GM23338 (cell line): ENCODE data around the gene DDX60. TPM values are rescaled to one million over a fixed set of nuclear protein-coding genes. Genes with fewer than 3 reads are reported as not detected.
A peak's percentile ranks its signal among the peaks of the same experiment; 100 is the strongest.

Experiments used
- ATAC-seq: fragments of 200-7000 bp; cut with Tn5 transposase; 3 replicates; pipeline ENCODE4 v1.9.1; 2020
- DNase-seq: peaks from one replicate; pipeline ENCODE4 v3.0.0-alpha.2; 2015; ENCODE audit warnings: low spot score
- H2AFZ ChIP-seq: fragments of 200-600 bp; sonication (generic); 2 replicates; pipeline ENCODE4 v1.8.0; 2016; ENCODE audit warnings: antibody characterized with exemption, mild to moderate bottlenecking, moderate library complexity
- H3F3A ChIP-seq: fragments of 200-600 bp; sonication (generic); replicated peaks from 2 replicates; pipeline ENCODE4 v1.8.0; 2017; ENCODE audit warnings: antibody characterized with exemption, mixed run types, low read depth
- H3K27ac ChIP-seq: fragments of 200-600 bp; sonication (generic); 2 replicates; pipeline ENCODE4 v1.6.1; 2016; ENCODE audit warnings: low read depth
- H3K27me3 ChIP-seq: fragments of 200-600 bp; sonication (generic); 2 replicates; pipeline ENCODE4 v1.8.0; 2016; ENCODE audit warnings: mild to moderate bottlenecking, mixed run types, moderate library complexity; ENCODE audit not compliant: insufficient read depth
- H3K36me3 ChIP-seq: fragments of 200-600 bp; sonication (generic); 2 replicates; pipeline ENCODE4 v1.8.0; 2016; ENCODE audit warnings: mild to moderate bottlenecking; ENCODE audit not compliant: insufficient read depth
- H3K4me1 ChIP-seq: fragments of 200-600 bp; sonication (generic); 2 replicates; pipeline ENCODE4 v1.8.0; 2016; ENCODE audit warnings: mild to moderate bottlenecking, moderate library complexity; ENCODE audit not compliant: insufficient read depth
- H3K4me2 ChIP-seq: fragments of 200-600 bp; sonication (generic); 2 replicates; pipeline ENCODE4 v1.7.1; 2017; ENCODE audit warnings: mixed run types
- H3K4me3 ChIP-seq: fragments of 200-600 bp; sonication (generic); 2 replicates; pipeline ENCODE4 v1.6.1; 2016; ENCODE audit warnings: mixed run types
- H3K79me2 ChIP-seq: fragments of 200-600 bp; sonication (generic); replicated peaks from 2 replicates; pipeline ENCODE4 v1.8.0; 2017; ENCODE audit warnings: mild to moderate bottlenecking; ENCODE audit not compliant: insufficient read depth
- H3K9me2 ChIP-seq: fragments of 200-600 bp; sonication (generic); 2 replicates; pipeline ENCODE4 v1.8.0; 2017; ENCODE audit not compliant: insufficient read depth
- H4K20me1 ChIP-seq: fragments of 200-600 bp; sonication (generic); replicated peaks from 2 replicates; pipeline ENCODE4 v1.8.0; 2017; ENCODE audit warnings: mild to moderate bottlenecking; ENCODE audit not compliant: insufficient read depth
- H3K27ac Mint-ChIP-seq: 2 replicates; pipeline ENCODE4 v1.8.0; 2020; ENCODE audit warnings: inconsistent platforms, mild to moderate bottlenecking, moderate library complexity, mixed read lengths
- H3K27me3 Mint-ChIP-seq: 3 replicates; pipeline ENCODE4 v1.8.0; 2022; ENCODE audit warnings: low read depth, mild to moderate bottlenecking, moderate library complexity, mixed read lengths, inconsistent platforms; ENCODE audit not compliant: insufficient read depth, poor library complexity
- H3K36me3 Mint-ChIP-seq: 3 replicates; pipeline ENCODE4 v1.8.0; 2021; ENCODE audit warnings: low read depth, mild to moderate bottlenecking, inconsistent platforms, moderate library complexity, mixed read lengths
- H3K4me1 Mint-ChIP-seq: 3 replicates; pipeline ENCODE4 v1.8.0; 2020; ENCODE audit warnings: mild to moderate bottlenecking, inconsistent platforms, mixed read lengths
- H3K4me3 Mint-ChIP-seq: 3 replicates; pipeline ENCODE4 v1.8.0; 2021; ENCODE audit warnings: moderate library complexity, mild to moderate bottlenecking, inconsistent platforms, mixed read lengths
- H3K9me3 Mint-ChIP-seq: 3 replicates; pipeline ENCODE4 v1.8.0; 2020; ENCODE audit warnings: moderate library complexity, mild to moderate bottlenecking, inconsistent platforms, mixed read lengths
- CREB1 ChIP-seq: fragments of 250-450 bp; sonication (Bioruptor Pico); IDR thresholded peaks from 2 replicates; pipeline ENCODE4 v1.5.0; 2020; ENCODE audit warnings: low read depth, mild to moderate bottlenecking, moderate library complexity
- ETS1 ChIP-seq: IDR thresholded peaks from 2 replicates; pipeline ENCODE4 v1.6.1; 2016; ENCODE audit warnings: antibody characterized with exemption
- EZH2 ChIP-seq: fragments of 200-600 bp; sonication (generic); IDR thresholded peaks from one replicate; pipeline ENCODE4 v1.8.0; 2017; ENCODE audit warnings: antibody characterized with exemption, mild to moderate bottlenecking, low read depth; ENCODE audit not compliant: unreplicated experiment
- EZH2phosphoT487 ChIP-seq: fragments of 200-600 bp; sonication (generic); IDR thresholded peaks from one replicate; pipeline ENCODE4 v1.8.1; 2018; ENCODE audit warnings: antibody characterized with exemption; ENCODE audit not compliant: unreplicated experiment
- JUNB ChIP-seq: IDR thresholded peaks from one replicate; pipeline ENCODE4 v1.6.1; 2016; ENCODE audit warnings: antibody characterized with exemption; ENCODE audit not compliant: unreplicated experiment
- NANOG ChIP-seq: IDR thresholded peaks from 2 replicates; pipeline ENCODE4 v1.6.1; 2016; ENCODE audit warnings: antibody characterized with exemption, borderline replicate concordance
- POLR2AphosphoS5 ChIP-seq: IDR thresholded peaks from 2 replicates; pipeline ENCODE4 v1.6.1; 2016; ENCODE audit warnings: antibody characterized with exemption, low read depth
- STAT1 ChIP-seq: IDR thresholded peaks from one replicate; pipeline ENCODE4 v1.6.1; 2016; ENCODE audit warnings: antibody characterized with exemption; ENCODE audit not compliant: unreplicated experiment
- ZNF114 ChIP-seq: fragments of 250-450 bp; sonication (Bioruptor Pico); IDR thresholded peaks from 2 replicates; pipeline ENCODE4 v1.5.0; 2020; ENCODE audit warnings: mild to moderate bottlenecking, moderate library complexity
- ZNF331 ChIP-seq: fragments of 250-450 bp; sonication (Bioruptor Pico); IDR thresholded peaks from 2 replicates; pipeline ENCODE4 v1.5.0; 2020; ENCODE audit warnings: low read depth, mild to moderate bottlenecking, moderate library complexity
- polyA plus RNA-seq: library from polyadenylated mRNA; unstranded; fragments of >200 nt; fragmentation: Nextera tagmentation; extraction: Ambion mirVana; gene quantifications from 2 replicates; pipeline ENCODE4 v1.2.1, GENCODE V29; 2016
- total RNA-seq: library from RNA; depleted of rRNA; stranded (reverse); fragments of >200 nt; shearing (Covaris generic); gene quantifications from 2 replicates; pipeline ENCODE4 v1.2.3, GENCODE V29; 2014
- TF ChIP-seq, protein P1 (sequence below): IDR thresholded peaks from one replicate; pipeline ENCODE4 v1.6.1; 2018; ENCODE audit warnings: antibody characterized with exemption; ENCODE audit not compliant: unreplicated experiment
- TF ChIP-seq, protein P2 (sequence below): fragments of 250-450 bp; sonication (Bioruptor Pico); IDR thresholded peaks from 2 replicates; pipeline ENCODE4 v1.5.0; 2020; ENCODE audit warnings: mild to moderate bottlenecking, moderate library complexity
- TF ChIP-seq, protein P3 (sequence below), 2 experiments: fragments of 200-600 bp in 1 of 2; sonication (generic) in 1 of 2; conservative IDR thresholded peaks; 2 replicates each; pipeline versions ENCODE4 v1.5.1 to v1.6.1; 2016 to 2017; ENCODE audit warnings: antibody characterized with exemption in 2 of 2, low read depth in 2 of 2, mild to moderate bottlenecking in 2 of 2, moderate library complexity in 1 of 2

The DDX60 gene
- total and polyA plus RNA-seq, 2 experiments from 2014 or later, result 1.0 to 1.4 TPM

DNA sequence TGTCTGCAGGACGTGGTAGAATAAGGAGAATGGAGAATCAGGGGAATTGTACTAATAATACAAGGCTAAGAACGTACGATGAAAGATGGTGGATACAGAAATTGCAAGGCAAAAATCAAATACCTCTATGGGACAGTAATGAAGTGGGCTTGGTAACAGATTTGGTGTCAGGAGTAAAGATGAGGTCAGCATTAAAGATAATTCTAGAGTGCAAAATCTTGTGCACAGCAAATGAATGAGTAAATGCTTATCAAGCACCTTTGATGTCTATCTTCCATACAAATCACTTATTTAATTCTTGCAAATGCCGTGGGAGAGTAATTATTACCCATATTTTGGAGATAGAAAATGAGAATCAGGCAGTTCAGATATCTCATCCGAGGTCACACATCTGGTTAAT lies 70.9 kb downstream of the DDX60 start (continued):
- no peak for TF ChIP-seq STAT1
- no peak for TF ChIP-seq EZH2

DNA sequence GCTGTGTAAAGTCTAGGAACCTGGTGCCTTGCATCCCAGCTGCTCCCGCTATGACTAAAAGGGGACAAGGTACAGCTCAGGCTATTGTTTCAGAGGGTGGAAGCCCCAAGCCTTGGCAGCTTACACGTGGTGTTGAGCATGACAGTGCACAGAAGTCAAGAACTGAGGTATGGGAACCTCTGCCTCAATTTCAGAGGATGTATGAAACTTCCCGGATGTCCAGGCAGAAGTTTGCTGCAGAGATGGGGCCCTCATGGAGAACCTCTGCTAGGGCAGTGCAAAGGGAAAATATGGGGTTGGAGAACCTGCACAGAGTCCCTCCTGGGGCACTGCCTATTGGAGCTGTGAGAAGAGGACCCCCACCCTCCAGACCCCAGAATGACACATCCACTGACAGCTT lies 76.6 kb downstream of the DDX60 start:
- H3K27me3 Mint-ChIP-seq, result peaks cover 5% of the 10 kb centered on the region
- H3K4me1 Mint-ChIP-seq, result no peaks in the 10 kb centered on the region
- no peak overlapping the region for H3K4me3 Mint-ChIP-seq
- H3K4me1 ChIP-seq, result no peaks in the 10 kb centered on the region
- H3K4me2 ChIP-seq, result no peak overlapping the region
- no peak overlapping the region for H3K27ac Mint-ChIP-seq
- TF ChIP-seq NANOG (no peak), STAT1 (no peak), ZNF114 (CRISPR knock-in tag) (no peak), EZH2 (no peak), ETS1 (no peak), JUNB (no peak), POLR2AphosphoS5 (no peak), EZH2phosphoT487 (no peak), ZNF331 (CRISPR knock-in tag) (no peak), CREB1 (CRISPR knock-in tag) (no peak)
- TF ChIP-seq, protein P1, sequence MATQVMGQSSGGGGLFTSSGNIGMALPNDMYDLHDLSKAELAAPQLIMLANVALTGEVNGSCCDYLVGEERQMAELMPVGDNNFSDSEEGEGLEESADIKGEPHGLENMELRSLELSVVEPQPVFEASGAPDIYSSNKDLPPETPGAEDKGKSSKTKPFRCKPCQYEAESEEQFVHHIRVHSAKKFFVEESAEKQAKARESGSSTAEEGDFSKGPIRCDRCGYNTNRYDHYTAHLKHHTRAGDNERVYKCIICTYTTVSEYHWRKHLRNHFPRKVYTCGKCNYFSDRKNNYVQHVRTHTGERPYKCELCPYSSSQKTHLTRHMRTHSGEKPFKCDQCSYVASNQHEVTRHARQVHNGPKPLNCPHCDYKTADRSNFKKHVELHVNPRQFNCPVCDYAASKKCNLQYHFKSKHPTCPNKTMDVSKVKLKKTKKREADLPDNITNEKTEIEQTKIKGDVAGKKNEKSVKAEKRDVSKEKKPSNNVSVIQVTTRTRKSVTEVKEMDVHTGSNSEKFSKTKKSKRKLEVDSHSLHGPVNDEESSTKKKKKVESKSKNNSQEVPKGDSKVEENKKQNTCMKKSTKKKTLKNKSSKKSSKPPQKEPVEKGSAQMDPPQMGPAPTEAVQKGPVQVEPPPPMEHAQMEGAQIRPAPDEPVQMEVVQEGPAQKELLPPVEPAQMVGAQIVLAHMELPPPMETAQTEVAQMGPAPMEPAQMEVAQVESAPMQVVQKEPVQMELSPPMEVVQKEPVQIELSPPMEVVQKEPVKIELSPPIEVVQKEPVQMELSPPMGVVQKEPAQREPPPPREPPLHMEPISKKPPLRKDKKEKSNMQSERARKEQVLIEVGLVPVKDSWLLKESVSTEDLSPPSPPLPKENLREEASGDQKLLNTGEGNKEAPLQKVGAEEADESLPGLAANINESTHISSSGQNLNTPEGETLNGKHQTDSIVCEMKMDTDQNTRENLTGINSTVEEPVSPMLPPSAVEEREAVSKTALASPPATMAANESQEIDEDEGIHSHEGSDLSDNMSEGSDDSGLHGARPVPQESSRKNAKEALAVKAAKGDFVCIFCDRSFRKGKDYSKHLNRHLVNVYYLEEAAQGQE, result no peak
- TF ChIP-seq, protein P2, sequence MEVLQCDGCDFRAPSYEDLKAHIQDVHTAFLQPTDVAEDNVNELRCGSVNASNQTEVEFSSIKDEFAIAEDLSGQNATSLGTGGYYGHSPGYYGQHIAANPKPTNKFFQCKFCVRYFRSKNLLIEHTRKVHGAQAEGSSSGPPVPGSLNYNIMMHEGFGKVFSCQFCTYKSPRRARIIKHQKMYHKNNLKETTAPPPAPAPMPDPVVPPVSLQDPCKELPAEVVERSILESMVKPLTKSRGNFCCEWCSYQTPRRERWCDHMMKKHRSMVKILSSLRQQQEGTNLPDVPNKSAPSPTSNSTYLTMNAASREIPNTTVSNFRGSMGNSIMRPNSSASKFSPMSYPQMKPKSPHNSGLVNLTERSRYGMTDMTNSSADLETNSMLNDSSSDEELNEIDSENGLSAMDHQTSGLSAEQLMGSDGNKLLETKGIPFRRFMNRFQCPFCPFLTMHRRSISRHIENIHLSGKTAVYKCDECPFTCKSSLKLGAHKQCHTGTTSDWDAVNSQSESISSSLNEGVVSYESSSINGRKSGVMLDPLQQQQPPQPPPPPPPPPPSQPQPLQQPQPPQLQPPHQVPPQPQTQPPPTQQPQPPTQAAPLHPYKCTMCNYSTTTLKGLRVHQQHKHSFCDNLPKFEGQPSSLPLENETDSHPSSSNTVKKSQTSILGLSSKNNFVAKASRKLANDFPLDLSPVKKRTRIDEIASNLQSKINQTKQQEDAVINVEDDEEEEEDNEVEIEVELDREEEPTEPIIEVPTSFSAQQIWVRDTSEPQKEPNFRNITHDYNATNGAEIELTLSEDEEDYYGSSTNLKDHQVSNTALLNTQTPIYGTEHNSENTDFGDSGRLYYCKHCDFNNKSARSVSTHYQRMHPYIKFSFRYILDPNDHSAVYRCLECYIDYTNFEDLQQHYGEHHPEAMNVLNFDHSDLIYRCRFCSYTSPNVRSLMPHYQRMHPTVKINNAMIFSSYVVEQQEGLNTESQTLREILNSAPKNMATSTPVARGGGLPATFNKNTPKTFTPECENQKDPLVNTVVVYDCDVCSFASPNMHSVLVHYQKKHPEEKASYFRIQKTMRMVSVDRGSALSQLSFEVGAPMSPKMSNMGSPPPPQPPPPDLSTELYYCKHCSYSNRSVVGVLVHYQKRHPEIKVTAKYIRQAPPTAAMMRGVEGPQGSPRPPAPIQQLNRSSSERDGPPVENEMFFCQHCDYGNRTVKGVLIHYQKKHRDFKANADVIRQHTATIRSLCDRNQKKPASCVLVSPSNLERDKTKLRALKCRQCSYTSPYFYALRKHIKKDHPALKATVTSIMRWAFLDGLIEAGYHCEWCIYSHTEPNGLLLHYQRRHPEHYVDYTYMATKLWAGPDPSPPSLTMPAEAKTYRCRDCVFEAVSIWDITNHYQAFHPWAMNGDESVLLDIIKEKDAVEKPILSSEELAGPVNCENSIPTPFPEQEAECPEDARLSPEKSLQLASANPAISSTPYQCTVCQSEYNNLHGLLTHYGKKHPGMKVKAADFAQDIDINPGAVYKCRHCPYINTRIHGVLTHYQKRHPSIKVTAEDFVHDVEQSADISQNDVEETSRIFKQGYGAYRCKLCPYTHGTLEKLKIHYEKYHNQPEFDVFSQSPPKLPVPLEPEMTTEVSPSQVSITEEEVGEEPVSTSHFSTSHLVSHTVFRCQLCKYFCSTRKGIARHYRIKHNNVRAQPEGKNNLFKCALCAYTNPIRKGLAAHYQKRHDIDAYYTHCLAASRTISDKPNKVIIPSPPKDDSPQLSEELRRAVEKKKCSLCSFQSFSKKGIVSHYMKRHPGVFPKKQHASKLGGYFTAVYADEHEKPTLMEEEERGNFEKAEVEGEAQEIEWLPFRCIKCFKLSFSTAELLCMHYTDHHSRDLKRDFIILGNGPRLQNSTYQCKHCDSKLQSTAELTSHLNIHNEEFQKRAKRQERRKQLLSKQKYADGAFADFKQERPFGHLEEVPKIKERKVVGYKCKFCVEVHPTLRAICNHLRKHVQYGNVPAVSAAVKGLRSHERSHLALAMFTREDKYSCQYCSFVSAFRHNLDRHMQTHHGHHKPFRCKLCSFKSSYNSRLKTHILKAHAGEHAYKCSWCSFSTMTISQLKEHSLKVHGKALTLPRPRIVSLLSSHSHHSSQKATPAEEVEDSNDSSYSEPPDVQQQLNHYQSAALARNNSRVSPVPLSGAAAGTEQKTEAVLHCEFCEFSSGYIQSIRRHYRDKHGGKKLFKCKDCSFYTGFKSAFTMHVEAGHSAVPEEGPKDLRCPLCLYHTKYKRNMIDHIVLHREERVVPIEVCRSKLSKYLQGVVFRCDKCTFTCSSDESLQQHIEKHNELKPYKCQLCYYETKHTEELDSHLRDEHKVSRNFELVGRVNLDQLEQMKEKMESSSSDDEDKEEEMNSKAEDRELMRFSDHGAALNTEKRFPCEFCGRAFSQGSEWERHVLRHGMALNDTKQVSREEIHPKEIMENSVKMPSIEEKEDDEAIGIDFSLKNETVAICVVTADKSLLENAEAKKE (CRISPR knock-in tag), result no peak
- TF ChIP-seq, protein P3, sequence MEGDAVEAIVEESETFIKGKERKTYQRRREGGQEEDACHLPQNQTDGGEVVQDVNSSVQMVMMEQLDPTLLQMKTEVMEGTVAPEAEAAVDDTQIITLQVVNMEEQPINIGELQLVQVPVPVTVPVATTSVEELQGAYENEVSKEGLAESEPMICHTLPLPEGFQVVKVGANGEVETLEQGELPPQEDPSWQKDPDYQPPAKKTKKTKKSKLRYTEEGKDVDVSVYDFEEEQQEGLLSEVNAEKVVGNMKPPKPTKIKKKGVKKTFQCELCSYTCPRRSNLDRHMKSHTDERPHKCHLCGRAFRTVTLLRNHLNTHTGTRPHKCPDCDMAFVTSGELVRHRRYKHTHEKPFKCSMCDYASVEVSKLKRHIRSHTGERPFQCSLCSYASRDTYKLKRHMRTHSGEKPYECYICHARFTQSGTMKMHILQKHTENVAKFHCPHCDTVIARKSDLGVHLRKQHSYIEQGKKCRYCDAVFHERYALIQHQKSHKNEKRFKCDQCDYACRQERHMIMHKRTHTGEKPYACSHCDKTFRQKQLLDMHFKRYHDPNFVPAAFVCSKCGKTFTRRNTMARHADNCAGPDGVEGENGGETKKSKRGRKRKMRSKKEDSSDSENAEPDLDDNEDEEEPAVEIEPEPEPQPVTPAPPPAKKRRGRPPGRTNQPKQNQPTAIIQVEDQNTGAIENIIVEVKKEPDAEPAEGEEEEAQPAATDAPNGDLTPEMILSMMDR (conservative IDR thresholded peaks at IDR 0.05; ENCODE audit: low read depth in 2 of 2), result no peak
- no peak overlapping the region for H2AFZ ChIP-seq
- H3K36me3 Mint-ChIP-seq, result peaks cover 35% of the 10 kb centered on the region
- H3K9me3 Mint-ChIP-seq, result peaks cover 38% of the 10 kb centered on the region
- no peak overlapping the region for H3K4me3 ChIP-seq
- H4K20me1 ChIP-seq, result no peaks in the 10 kb centered on the region
- no peaks in the 10 kb centered on the region for H3K27me3 ChIP-seq
- H3F3A ChIP-seq, result no peaks in the 10 kb centered on the region
- DNase-seq (peak; percentile 10), ATAC-seq (no peak)
- H3K27ac ChIP-seq, result no peak overlapping the region
- no peaks in the 10 kb centered on the region; the same call in 1 of the 2 replicates for H3K36me3 ChIP-seq
- H3K9me2 ChIP-seq, result peaks cover 4% of the 10 kb centered on the region; the same call in 1 of the 2 replicates
- H3K79me2 ChIP-seq, result no peaks in the 10 kb centered on the region
